HL-60 (cell line): ENCODE measurements around the gene SLC12A6.

Source experiments
- DNase-seq, 2 experiments: peaks; one replicate each; pipeline ENCODE4 v3.0.0-alpha.2; 2010 to 2020; ENCODE audit warnings: low read depth in 1 of 2, low spot score in 1 of 2
- H3K27ac ChIP-seq: fragments of 250-450 bp; sonication (Bioruptor Pico); replicated peaks from 2 replicates; pipeline ENCODE4 v1.5.1; 2020; ENCODE audit warnings: mild to moderate bottlenecking, moderate library complexity
- H3K27me3 ChIP-seq: fragments of 250-450 bp; sonication (Bioruptor Pico); 2 replicates; pipeline ENCODE4 v1.5.1; 2021; ENCODE audit warnings: mild to moderate bottlenecking, moderate library complexity; ENCODE audit not compliant: insufficient read depth, poor library complexity, severe bottlenecking
- H3K4me3 ChIP-seq: replicated peaks from 2 replicates; pipeline ENCODE4 v1.5.1; 2011; ENCODE audit warnings: mild to moderate bottlenecking, control low read depth, low read length; ENCODE audit not compliant: insufficient read depth
- CTCF ChIP-seq: IDR thresholded peaks from one replicate; pipeline ENCODE4 v1.5.1; 2011; ENCODE audit warnings: low read length, control low read depth, inconsistent platforms; ENCODE audit not compliant: insufficient read depth
- GABPA ChIP-seq: IDR thresholded peaks from 2 replicates; pipeline ENCODE4 v1.6.1; 2012; ENCODE audit warnings: low read depth
- POLR2AphosphoS5 ChIP-seq: IDR thresholded peaks from 2 replicates; pipeline ENCODE4 v1.6.1; 2012; ENCODE audit warnings: low read depth
- REST ChIP-seq: IDR thresholded peaks from 2 replicates; pipeline ENCODE4 v1.6.1; 2012; ENCODE audit warnings: low read depth; ENCODE audit not compliant: insufficient replicate concordance
- SPI1 ChIP-seq: IDR thresholded peaks from 2 replicates; pipeline ENCODE4 v1.6.1; 2012; ENCODE audit warnings: low read depth, mild to moderate bottlenecking, borderline replicate concordance

SLC12A6 gene

DNA sequence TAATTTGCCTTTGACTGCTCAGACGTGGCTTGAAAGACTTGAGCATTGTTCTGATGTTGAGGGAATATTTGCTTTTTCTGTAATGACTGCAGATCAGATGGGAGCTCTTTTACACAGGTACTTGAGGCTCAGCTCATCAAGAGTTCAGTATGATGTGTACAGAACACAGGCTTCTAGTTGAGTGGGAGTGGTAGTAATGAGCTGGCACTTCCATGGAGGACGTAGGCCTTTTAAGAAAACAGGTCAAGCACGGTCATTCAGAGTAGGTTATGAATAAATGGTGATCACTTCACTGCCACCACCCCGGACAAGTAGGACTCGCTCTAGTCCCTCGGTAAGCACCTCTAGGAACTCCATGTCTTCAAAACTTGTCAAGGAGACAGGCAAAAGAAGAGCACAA lies 104.0 kb downstream of the SLC12A6 start:
- Histone ChIP-seq H3K27ac (no peak overlapping the region), H3K27me3 (no peaks in the 10 kb centered on the region), H3K4me3 (no peak overlapping the region)
- DNase-seq, result no peak
- TF ChIP-seq CTCF, result no peak
- no peak for TF ChIP-seq SPI1
- TF ChIP-seq GABPA, result no peak
- TF ChIP-seq POLR2AphosphoS5, result no peak
- TF ChIP-seq REST, result no peak

DNA sequence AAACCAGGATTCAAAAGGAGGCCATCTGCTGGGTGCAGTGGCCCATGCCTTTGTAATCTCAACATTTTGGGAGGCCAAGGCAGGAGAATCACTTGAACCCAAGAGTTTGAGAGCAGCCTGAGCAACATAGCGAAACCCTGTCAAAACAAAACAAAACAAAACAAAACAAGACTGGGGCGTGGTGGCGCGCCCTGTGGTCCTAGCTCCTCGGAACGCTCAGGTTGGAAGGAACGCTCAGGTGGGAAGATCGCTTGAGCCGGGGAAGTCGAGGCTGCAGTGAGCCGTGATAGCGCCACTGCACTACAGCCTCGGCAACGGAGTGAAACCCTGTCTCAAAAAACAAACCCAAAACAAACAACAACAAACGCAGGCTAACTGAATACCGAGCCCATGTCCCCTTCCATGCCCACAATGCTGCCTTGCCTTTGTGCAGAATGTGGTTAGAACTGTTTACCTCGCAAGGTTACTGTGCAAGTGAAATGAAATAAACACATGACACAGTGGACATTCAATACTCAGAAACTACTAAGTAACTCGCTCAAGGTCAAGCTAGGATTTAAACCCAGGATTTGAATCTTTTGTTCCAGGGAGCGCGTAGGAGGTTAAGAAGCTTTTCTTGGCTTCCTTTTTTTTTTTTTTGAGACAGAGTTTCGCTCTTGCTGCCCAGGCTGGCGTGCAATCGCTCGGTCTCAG lies 113.5 kb downstream of the SLC12A6 start:
- peak; percentile 21 to 25 for DNase-seq
- peak overlapping the region; percentile 97 for H3K27ac ChIP-seq
- H3K27me3 ChIP-seq, result no peaks in the 10 kb centered on the region
- TF ChIP-seq CTCF (no peak), POLR2AphosphoS5 (no peak), SPI1 (peak; percentile 32; the same call in 1 of the 2 replicates), GABPA (no peak), REST (peak; percentile 3)
- H3K4me3 ChIP-seq, result peak overlapping the region; percentile 87

DNA sequence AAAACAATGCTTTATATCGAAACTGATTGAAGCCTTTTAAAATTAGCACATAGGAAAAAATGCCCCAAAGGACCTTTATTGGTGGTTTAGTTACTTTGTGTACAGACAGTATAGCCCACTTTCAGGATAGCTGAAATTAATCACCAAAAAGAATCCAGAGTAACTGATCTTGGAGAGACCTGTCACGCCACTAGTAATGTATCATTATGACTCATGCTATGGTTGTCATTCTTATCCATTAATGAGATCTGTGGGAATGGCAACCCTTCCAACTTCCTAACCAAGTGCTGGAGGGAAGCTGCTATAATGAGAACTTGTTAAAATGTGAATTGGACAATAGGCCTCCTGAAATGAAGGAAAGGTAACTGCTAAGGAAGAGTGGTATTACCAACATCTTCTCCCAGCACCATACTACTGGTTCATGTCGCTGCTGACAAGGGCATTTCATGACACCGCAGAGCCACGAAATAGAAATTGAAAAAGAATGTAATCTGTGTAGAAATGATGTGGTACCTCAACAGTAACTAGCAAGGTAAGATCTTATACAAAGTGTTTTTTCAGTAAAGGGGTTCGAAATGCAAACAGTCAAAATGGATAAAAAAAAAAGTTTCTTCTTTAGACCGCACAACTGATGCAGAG lies 119.9 kb downstream of the SLC12A6 start:
- no peak overlapping the region for H3K4me3 ChIP-seq
- no peaks in the 10 kb centered on the region for H3K27me3 ChIP-seq
- H3K27ac ChIP-seq, result no peak overlapping the region
- TF ChIP-seq POLR2AphosphoS5 (no peak), SPI1 (no peak), CTCF (no peak), GABPA (no peak), REST (no peak)
- no peak for DNase-seq
